ENCODE results near the gene DMTF1. TPM values are rescaled to one million over a fixed set of nuclear protein-coding genes. Genes with fewer than 3 reads are reported as not detected.

Gene DMTF1
- total and polyA plus RNA-seq, 2 of the 8 experiments (the other 6 are each of a cell fraction or from before 2014, with no cell fraction given) = 86.0 to 115 TPM

DNA sequence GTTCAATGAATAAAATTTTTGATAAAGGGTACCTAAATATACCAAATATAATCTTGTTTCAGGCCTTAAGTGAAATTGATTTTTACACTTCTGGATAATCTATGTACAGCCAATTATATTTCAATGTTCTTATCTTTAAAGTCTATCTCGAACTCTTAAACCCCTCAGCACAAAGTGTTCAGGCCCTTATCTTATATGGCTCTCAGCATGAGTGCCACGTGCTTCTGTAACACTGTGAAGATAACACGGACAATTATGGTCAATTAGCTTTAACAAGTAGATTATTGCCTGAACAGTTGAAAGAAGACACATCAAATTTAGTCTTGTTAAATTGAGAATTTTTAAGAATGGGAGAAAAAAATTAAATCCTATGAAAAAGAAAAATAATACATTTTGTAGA, 40.4 kb upstream of the DMTF1 start:
- no peak overlapping the region for H3K4me3 ChIP-seq (ENCODE audit: extremely low read depth in 1 of 4, insufficient read depth in 2 of 4, low read depth in 3 of 4, low read length in 4 of 4)
- DNase-seq (ENCODE audit: low read depth in 1 of 2, low spot score in 2 of 2) (no peak), FAIRE-seq (no peak)
- no peaks in the 10 kb centered on the region for H3K27me3 ChIP-seq (replicated peaks in 1 of 4; ENCODE audit: control insufficient read depth in 3 of 4, extremely low read depth in 1 of 4, insufficient read depth in 3 of 4, low read length in 3 of 4)
- ChIA-PET POLR2A (ENCODE audit: partially characterized antibody) (no interaction called here), CTCF (ENCODE audit: partially characterized antibody) (no interaction called here)
- H4K5ac ChIP-seq (ENCODE audit: insufficient read length, low read depth, low read length) = no peak overlapping the region
- no peak overlapping the region for H3K27ac ChIP-seq (ENCODE audit: low read depth, low read length)
- no peak overlapping the region for H2BK120ac ChIP-seq (replicated peaks; ENCODE audit: low read depth, low read length)
- no peak overlapping the region for H2BK20ac ChIP-seq (ENCODE audit: low read length)
- H2BK12ac ChIP-seq (ENCODE audit: low read depth, low read length) = no peak overlapping the region
- H2BK15ac ChIP-seq (ENCODE audit: low read length) = no peak overlapping the region
- H3K9ac ChIP-seq (replicated peaks in 1 of 4; ENCODE audit: extremely low read depth in 1 of 4, low read depth in 3 of 4, low read length in 3 of 4) = no peak overlapping the region
- no peak overlapping the region for H4K91ac ChIP-seq (replicated peaks; ENCODE audit: insufficient read length, low read length)
- no peak overlapping the region for H3K14ac ChIP-seq (ENCODE audit: insufficient read length)
- no peaks in the 10 kb centered on the region for H3K4me1 ChIP-seq (replicated peaks in 1 of 4; ENCODE audit: control insufficient read depth in 3 of 4, insufficient read depth in 4 of 4, low read length in 3 of 4)
- no peak overlapping the region for H2AK5ac ChIP-seq (ENCODE audit: low read depth, low read length)
- no peak overlapping the region for H3K4ac ChIP-seq (replicated peaks; ENCODE audit: insufficient read length, low read depth, low read length)
- H2AFZ ChIP-seq (ENCODE audit: low read length) = no peak overlapping the region
- H3K79me2 ChIP-seq (ENCODE audit: control insufficient read depth in 1 of 2, insufficient read depth in 2 of 2, low read length in 2 of 2) = no peaks in the 10 kb centered on the region
- H2BK5ac ChIP-seq (ENCODE audit: low read depth, low read length) = no peak overlapping the region
- 90% methylated on average over 3 of the region's 3 CpGs; no CpG with 5 or more reads in 1 of the 2 experiments for WGBS, 2 experiments (ENCODE audit: extremely low coverage in 1 of 2, insufficient coverage in 1 of 2, insufficient read length in 1 of 2, insufficient replicate concordance in 2 of 2, low coverage in 1 of 2, low lambda C conversion rate in 2 of 2, missing lambda C conversion rate in 1 of 2)
- H4K20me1 ChIP-seq (replicated peaks in 1 of 2; ENCODE audit: control insufficient read depth in 1 of 2, insufficient read depth in 2 of 2, low read length in 2 of 2) = no peaks in the 10 kb centered on the region
- H3K23ac ChIP-seq (ENCODE audit: insufficient read length) = no peak overlapping the region
- no peaks in the 10 kb centered on the region for H3K79me1 ChIP-seq (ENCODE audit: low read depth, low read length)
- no peak overlapping the region for H3K56ac ChIP-seq (replicated peaks; ENCODE audit: insufficient read length, low read depth, low read length)
- no peaks in the 10 kb centered on the region; a peak in 1 of 8 replicates for H3K36me3 ChIP-seq (ENCODE audit: control insufficient read depth in 2 of 4, insufficient read depth in 4 of 4, low read length in 3 of 4)
- H3K18ac ChIP-seq (ENCODE audit: extremely low read depth, low read length) = no peak overlapping the region
- H4K8ac ChIP-seq (ENCODE audit: extremely low read depth, insufficient read depth, low read length) = no peak overlapping the region
- peaks cover 4 to 8% of the 10 kb centered on the region in 2 experiments; a peak in 2 of 4 replicates for H3K9me3 ChIP-seq (ENCODE audit: insufficient read depth in 2 of 2, low read depth in 1 of 2, low read length in 1 of 2)
- no peaks in the 10 kb centered on the region; the same call in 1 of the 2 replicates for H3K23me2 ChIP-seq (ENCODE audit: low read depth, low read length)
- H3K4me2 ChIP-seq (ENCODE audit: insufficient read depth in 1 of 2, low read depth in 2 of 2, low read length in 2 of 2) = no peak overlapping the region
- TF ChIP-seq, protein P1, sequence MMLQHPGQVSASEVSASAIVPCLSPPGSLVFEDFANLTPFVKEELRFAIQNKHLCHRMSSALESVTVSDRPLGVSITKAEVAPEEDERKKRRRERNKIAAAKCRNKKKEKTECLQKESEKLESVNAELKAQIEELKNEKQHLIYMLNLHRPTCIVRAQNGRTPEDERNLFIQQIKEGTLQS (IDR thresholded peaks at IDR 0.05; ENCODE audit: insufficient read depth, low read depth, low read length) = no peak
- TF ChIP-seq POLR2AphosphoS5 (IDR thresholded peaks at IDR 0.05; ENCODE audit: low read depth, low read length) (no peak), CTBP2 (IDR thresholded peaks at IDR 0.05; ENCODE audit: borderline replicate concordance, insufficient read depth, insufficient read length, low read length) (no peak), SIX5 (IDR thresholded peaks at IDR 0.05; ENCODE audit: low read depth, low read length) (no peak), TBP (IDR thresholded peaks at IDR 0.05; ENCODE audit: low read depth, low read length) (no peak), PHF8 (conservative IDR thresholded peaks at IDR 0.05; ENCODE audit: low read depth, low read length) (no peak), BACH1 (IDR thresholded peaks at IDR 0.05; ENCODE audit: low read length) (no peak), RFX5 (IDR thresholded peaks at IDR 0.05; ENCODE audit: borderline replicate concordance, low read depth, low read length) (no peak), CHD1 (IDR thresholded peaks at IDR 0.05; ENCODE audit: low read depth, low read length) (no peak), ZNF274 (IDR thresholded peaks at IDR 0.05; ENCODE audit: borderline replicate concordance, extremely low read depth, low read length) (no peak), RBBP5 (IDR thresholded peaks at IDR 0.05; ENCODE audit: borderline replicate concordance, low read depth, low read length) (no peak), CBX5 (IDR thresholded peaks at IDR 0.05; ENCODE audit: low read depth, low read length) (no peak)
- TF ChIP-seq, protein P2, sequence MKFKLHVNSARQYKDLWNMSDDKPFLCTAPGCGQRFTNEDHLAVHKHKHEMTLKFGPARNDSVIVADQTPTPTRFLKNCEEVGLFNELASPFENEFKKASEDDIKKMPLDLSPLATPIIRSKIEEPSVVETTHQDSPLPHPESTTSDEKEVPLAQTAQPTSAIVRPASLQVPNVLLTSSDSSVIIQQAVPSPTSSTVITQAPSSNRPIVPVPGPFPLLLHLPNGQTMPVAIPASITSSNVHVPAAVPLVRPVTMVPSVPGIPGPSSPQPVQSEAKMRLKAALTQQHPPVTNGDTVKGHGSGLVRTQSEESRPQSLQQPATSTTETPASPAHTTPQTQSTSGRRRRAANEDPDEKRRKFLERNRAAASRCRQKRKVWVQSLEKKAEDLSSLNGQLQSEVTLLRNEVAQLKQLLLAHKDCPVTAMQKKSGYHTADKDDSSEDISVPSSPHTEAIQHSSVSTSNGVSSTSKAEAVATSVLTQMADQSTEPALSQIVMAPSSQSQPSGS (IDR thresholded peaks at IDR 0.05; ENCODE audit: low read length) = no peak
